GM19023 (cell line): ENCODE measurements around the gene UBXN2A.

Experiments used
- ATAC-seq: cut with Tn5 transposase; IDR thresholded peaks from one replicate; pipeline ENCODE4 v1.9.1; 2021; ENCODE audit warnings: mild to moderate bottlenecking, moderate library complexity; ENCODE audit not compliant: unreplicated experiment

The UBXN2A gene, protein sequence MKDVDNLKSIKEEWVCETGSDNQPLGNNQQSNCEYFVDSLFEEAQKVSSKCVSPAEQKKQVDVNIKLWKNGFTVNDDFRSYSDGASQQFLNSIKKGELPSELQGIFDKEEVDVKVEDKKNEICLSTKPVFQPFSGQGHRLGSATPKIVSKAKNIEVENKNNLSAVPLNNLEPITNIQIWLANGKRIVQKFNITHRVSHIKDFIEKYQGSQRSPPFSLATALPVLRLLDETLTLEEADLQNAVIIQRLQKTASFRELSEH

DNA sequence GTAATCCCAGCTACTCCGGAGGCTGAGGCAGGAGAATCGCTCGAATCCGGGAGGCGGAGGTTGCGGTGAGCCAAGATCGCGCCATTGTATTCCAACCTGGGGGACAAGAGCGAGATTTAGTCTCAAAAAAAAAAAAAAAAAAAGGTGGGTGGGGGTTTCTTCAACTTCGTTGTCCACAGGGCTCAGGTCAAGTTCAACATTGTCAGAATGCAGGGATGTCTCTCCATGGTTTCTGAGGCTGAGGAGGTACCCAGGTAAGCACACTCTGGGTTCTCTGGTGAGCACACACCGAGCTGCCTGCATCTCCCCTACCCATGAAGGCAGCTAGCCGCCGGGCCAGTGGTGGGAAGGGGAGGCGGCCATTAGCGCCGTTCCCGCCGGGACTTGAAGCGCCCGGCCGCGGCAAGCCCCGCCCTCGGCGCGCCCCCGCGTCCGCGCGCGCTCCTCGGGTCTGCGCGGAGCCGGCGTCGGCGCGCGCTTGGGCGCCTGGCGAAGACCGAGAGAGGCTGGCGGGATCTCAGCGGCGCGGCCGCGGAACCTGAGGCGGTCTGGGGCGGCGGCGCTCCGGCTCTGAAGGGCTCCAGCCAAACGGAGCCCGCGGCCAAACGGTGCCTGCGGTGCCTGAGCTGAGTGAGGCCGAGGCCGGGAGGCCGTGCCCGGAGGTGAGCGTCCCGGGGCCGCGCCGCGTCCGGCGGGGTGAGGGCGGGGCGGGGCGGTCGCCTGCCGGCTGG lies at the start of gene UBXN2A:
TSS of gene UBXN2A (plus strand) at position 477 of the 731 bp plus-strand sequence. CDS start 17,852 bp downstream, outside the sequence.
- peak; percentile 76 for ATAC-seq

- no peak for ATAC-seq
Observed at GRCh38 chr2:23900133-23900532, 40.1 kb upstream of the UBXN2A start.

DNA sequence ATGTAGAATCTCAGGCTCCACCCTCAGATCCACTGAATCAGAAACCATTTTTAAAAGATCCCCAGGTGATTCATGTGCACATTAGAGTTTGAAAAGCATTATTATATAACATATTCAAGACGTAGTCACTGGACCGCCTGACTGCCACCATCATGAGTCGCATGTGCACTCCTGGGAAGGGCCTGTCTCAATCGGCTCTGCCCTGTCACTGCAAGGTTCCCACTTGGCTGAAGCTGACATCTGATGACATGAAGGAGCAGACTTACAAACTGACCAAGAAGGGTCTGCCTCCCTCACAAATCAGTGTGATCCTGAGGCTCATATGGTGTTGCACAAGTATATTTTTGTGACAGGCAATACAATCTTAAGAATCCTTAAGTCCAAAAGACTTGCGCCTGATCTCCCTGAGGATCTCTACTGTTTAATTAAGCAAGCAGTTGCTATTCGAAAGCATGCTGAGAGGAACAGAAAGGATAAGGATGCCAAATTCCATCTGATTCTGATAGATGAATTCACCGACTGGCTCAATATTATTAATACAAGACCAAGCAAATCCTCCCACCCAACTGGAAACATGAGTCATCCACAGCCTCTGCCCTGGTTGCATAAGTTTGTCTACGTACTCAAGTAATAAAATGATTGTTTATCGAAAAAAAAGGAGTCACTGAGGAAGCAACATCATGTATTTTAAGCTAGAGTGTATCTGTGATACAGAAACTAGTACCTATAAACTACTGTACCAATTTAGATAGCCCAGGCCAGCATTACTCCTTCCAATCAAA lies 39.5 kb upstream of the UBXN2A start:
- ATAC-seq: no peak

GRCh38 chr2:23901966-23902846 lies 38.1 kb upstream of the UBXN2A start:
- no peak for ATAC-seq

DNA sequence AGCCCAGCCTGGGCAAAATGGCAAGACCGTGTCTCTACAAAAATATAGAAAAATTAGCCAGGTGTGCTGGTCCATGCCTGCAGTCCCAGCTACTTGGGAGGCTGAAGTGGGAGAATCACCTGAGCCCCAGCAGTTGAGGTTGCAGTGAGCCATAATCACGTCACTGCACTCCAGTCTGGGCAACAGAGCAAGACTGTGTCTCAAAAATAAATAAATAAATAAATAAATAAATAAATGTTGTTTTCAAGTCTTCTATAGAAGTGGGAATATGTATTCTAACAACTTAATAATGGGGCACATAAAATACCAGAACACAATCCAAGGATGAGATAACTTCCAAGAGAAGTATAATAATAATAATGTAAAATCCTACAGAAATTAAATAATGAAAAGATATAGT lies 37.2 kb upstream of the UBXN2A start:
- ATAC-seq: no peak

GRCh38 chr2:23904215-23904614 lies 36.0 kb upstream of the UBXN2A start:
- ATAC-seq: no peak

- no peak for ATAC-seq
Observed at GRCh38 chr2:23904692-23905091, 35.6 kb upstream of the UBXN2A start.

DNA sequence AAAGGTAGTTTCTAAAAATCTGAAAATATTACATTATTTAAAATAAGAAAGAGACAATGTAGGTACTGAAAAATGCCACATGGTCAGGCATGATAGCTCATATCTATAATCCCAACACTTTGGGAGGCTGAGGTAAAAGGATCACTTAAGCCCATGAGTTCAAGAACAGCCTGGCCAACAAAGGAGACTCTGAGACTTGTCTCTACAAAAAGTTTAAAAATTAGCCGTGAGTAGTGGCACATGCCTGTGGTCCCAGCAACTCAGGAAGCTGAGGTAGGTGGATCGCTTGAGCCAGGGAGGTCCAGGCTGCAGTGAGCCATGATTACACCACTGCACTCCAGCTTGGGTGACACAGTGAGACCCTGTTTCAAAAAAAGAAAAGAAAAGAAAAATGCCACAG lies 35.1 kb upstream of the UBXN2A start:
- no peak for ATAC-seq

- no peak for ATAC-seq
Observed at GRCh38 chr2:23912054-23912453, 28.2 kb upstream of the UBXN2A start.

GRCh38 chr2:23915327-23915726 lies 24.9 kb upstream of the UBXN2A start:
- ATAC-seq: no peak

DNA sequence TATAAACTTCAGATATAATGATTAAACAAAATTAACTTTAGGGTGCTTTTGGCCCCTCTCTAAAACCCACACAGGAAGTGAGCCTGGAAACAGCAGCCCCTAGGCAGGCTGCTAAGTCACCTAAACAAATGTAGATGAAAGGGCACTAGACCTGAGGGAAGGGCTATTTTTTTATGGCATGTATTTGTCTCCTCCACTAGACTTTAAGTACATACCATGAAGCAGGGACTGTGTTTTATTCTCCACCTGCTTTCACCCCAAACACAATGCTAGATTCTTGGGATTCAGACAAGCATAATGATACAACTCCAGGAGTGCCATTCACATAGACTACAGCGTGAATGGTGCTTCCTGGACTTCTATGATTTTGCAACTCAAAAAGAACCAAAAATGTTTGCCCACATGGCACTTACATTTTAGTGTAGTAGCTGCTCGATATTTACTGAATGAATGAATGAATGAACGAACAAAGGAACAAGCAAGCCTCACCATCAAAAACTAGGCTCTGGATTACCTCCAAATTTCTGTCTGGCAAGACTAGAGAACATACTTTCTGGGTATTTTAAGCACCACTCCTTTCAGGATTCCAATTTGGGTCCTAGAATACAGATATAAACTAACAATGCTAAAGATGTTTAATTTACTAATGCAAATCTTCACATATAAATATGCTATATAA lies 23.4 kb upstream of the UBXN2A start:
- ATAC-seq: no peak

- ATAC-seq: no peak
Observed at GRCh38 chr2:23918837-23919489, 21.3 kb upstream of the UBXN2A start.

- ATAC-seq: no peak
Observed at GRCh38 chr2:23924589-23925359, 15.5 kb upstream of the UBXN2A start.

GRCh38 chr2:23925702-23926289 lies 14.5 kb upstream of the UBXN2A start:
- ATAC-seq: peak; percentile 45

DNA sequence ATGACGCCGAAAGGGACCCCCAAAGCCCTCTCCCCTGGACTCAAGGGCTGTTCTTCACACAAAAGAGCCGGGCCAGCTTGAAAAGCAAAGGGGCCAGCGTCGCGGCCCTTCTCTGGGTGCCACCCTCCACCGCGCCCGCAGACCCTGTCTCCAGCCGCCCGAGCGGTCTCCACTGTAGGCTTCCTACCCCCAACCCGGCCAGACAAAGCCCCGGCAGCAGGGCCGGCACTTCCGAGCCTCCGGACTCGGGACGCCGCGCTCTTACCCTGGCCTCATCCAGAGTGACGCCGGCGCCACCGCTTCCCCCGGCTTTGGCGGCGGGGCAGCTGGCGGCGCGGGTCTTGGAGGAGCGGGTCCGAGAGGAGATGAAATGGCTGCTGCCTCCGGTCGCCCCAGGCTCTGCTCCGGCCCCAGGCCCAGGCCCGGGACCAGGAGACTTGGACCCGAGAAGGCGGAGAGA lies 13.9 kb upstream of the UBXN2A start:
- peak; percentile 27 for ATAC-seq

GRCh38 chr2:23926750-23927571 lies 13.3 kb upstream of the UBXN2A start, which contains the start of gene ATAD2B:
Gene ATAD2B, minus strand, starts transcription at chr2:23927123. Its CDS starts 353 bp downstream, at chr2:23926770.
- ATAC-seq: peak; percentile 78

DNA sequence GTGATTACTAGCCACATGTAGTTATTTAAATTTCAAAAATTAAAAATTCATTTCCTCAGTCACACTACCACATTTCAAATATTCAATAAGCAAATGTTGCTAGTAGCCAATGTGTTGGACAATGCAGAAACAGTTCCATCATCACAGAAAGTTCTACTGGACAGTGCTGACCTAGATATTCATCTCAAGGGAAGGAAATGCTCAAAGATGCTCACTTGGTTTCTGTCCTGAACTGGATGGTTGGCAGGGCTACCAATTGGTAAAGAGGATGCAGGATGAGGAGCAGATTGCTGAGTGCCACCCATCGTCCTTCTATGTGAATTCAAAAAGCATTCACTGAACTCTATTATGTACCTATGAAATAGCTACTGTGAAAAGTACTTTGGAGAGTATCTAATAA lies 6.0 kb upstream of the UBXN2A start:
- no peak for ATAC-seq
